H1 (cell line): ENCODE measurements around the gene OR52W1. TPM values are rescaled to one million over a fixed set of nuclear protein-coding genes. Genes with fewer than 3 reads are reported as not detected.

Source experiments
- CTCF ChIA-PET: fragments of 300-600 bp; sonication (Branson Sonifier 250); formaldehyde crosslinking; loops from one replicate; lab custom pipeline; 2021; ENCODE audit not compliant: partially characterized antibody; lab: Charles Lee
- POLR2A ChIA-PET: fragments of 300-600 bp; sonication (Branson Sonifier 250); formaldehyde crosslinking; loops from one replicate; lab custom pipeline; 2021; ENCODE audit warnings: inconsistent platforms; ENCODE audit not compliant: partially characterized antibody; lab: Charles Lee
- DNase-seq, 2 experiments: peaks; one replicate each; pipeline versions ENCODE4 v3.0.0 to v3.0.0-alpha.2; 2010 to 2022; ENCODE audit warnings: low spot score in 2 of 2, low read depth in 1 of 2, mixed read lengths in 1 of 2
- FAIRE-seq: peaks from 2 replicates; lab custom pipeline; 2011; peaks lifted over from hg19 to GRCh38; lab: Jason Lieb, UNC
- H2AFZ ChIP-seq: 2 replicates; pipeline ENCODE4 v1.8.1; 2012; ENCODE audit warnings: low read length, inconsistent platforms
- H2AK5ac ChIP-seq: 2 replicates; pipeline ENCODE4 v1.6.1; 2013; ENCODE audit warnings: low read depth, low read length
- H2BK120ac ChIP-seq: replicated peaks from 2 replicates; pipeline ENCODE3; 2013; ENCODE audit warnings: low read depth, low read length, inconsistent platforms
- H2BK12ac ChIP-seq: 2 replicates; pipeline ENCODE4 v1.6.1; 2013; ENCODE audit warnings: low read depth, low read length
- H2BK15ac ChIP-seq: 2 replicates; pipeline ENCODE4 v1.6.1; 2013; ENCODE audit warnings: low read length
- H2BK20ac ChIP-seq: 2 replicates; pipeline ENCODE4 v1.6.1; 2013; ENCODE audit warnings: low read length
- H2BK5ac ChIP-seq: 2 replicates; pipeline ENCODE4 v1.6.1; 2013; ENCODE audit warnings: low read depth, low read length
- H3K14ac ChIP-seq: 2 replicates; pipeline ENCODE4 v1.6.1; 2013; ENCODE audit warnings: inconsistent platforms; ENCODE audit not compliant: insufficient read length
- H3K18ac ChIP-seq: 2 replicates; pipeline ENCODE4 v1.6.1; 2013; ENCODE audit warnings: low read length; ENCODE audit errors: extremely low read depth
- H3K23ac ChIP-seq: 2 replicates; pipeline ENCODE4 v1.6.1; 2013; ENCODE audit warnings: inconsistent platforms; ENCODE audit not compliant: insufficient read length
- H3K23me2 ChIP-seq: 2 replicates; pipeline ENCODE4 v1.6.1; 2013; ENCODE audit warnings: low read depth, low read length
- H3K27ac ChIP-seq: 2 replicates; pipeline ENCODE4 v1.6.1; 2011; ENCODE audit warnings: low read depth, low read length, inconsistent platforms
- H3K27me3 ChIP-seq, 4 experiments: replicated peaks in 1 of 4; 1 replicate in 1 of 4; 2 replicates in 3 of 4; pipeline versions ENCODE4 v1.6.1 to v1.8.1; 2011 to 2013; ENCODE audit warnings: low read length in 3 of 4, mild to moderate bottlenecking in 3 of 4, inconsistent platforms in 2 of 4, mixed read lengths in 2 of 4, moderate library complexity in 1 of 4; ENCODE audit not compliant: control insufficient read depth in 3 of 4, insufficient read depth in 3 of 4; ENCODE audit errors: extremely low read depth in 1 of 4
- H3K36me3 ChIP-seq, 4 experiments: 2 replicates each; pipeline versions ENCODE4 v1.6.1 to v1.8.1; 2011 to 2013; ENCODE audit warnings: mild to moderate bottlenecking in 4 of 4, low read length in 3 of 4, moderate library complexity in 2 of 4, control low read depth in 1 of 4, inconsistent platforms in 1 of 4; ENCODE audit not compliant: insufficient read depth in 4 of 4, control insufficient read depth in 2 of 4
- H3K4ac ChIP-seq: replicated peaks from 2 replicates; pipeline ENCODE3; 2013; ENCODE audit warnings: low read length, low read depth, mixed read lengths, inconsistent platforms; ENCODE audit not compliant: insufficient read length
- H3K4me1 ChIP-seq, 4 experiments: replicated peaks in 1 of 4; 1 replicate in 1 of 4; 2 replicates in 3 of 4; pipeline versions ENCODE4 v1.6.1 to v1.8.1; 2011 to 2013; ENCODE audit warnings: low read length in 3 of 4, inconsistent platforms in 2 of 4, mixed read lengths in 1 of 4; ENCODE audit not compliant: insufficient read depth in 4 of 4, control insufficient read depth in 3 of 4
- H3K4me2 ChIP-seq, 2 experiments: 2 replicates each; pipeline versions ENCODE4 v1.6.1 to v1.8.1; 2011 to 2013; ENCODE audit warnings: low read depth in 2 of 2, low read length in 2 of 2, control low read depth in 1 of 2, inconsistent platforms in 1 of 2, mild to moderate bottlenecking in 1 of 2; ENCODE audit not compliant: insufficient read depth in 1 of 2
- H3K4me3 ChIP-seq, 4 experiments: fragments of 200-600, 300-600 bp in 1 of 4; sonication (generic), shearing (Covaris generic), sonication (Bioruptor Twin) in 1 of 4; 2 replicates each; pipeline versions ENCODE4 v1.5.1 to v1.8.1; 2011 to 2016; ENCODE audit warnings: low read length in 4 of 4, low read depth in 3 of 4, control low read depth in 2 of 4, inconsistent platforms in 2 of 4, mild to moderate bottlenecking in 2 of 4, mixed read lengths in 1 of 4, moderate library complexity in 1 of 4; ENCODE audit not compliant: insufficient read depth in 2 of 4; ENCODE audit errors: extremely low read depth in 1 of 4
- H3K56ac ChIP-seq: replicated peaks from 2 replicates; pipeline ENCODE3; 2013; ENCODE audit warnings: low read depth, mild to moderate bottlenecking, mixed read lengths, low read length, inconsistent platforms; ENCODE audit not compliant: insufficient read length
- H3K79me1 ChIP-seq: 2 replicates; pipeline ENCODE4 v1.6.1; 2013; ENCODE audit warnings: low read depth, low read length, control low read depth
- H3K79me2 ChIP-seq, 2 experiments: 2 replicates each; pipeline versions ENCODE4 v1.6.1 to v1.8.1; 2012 to 2013; ENCODE audit warnings: low read length in 2 of 2, mild to moderate bottlenecking in 2 of 2, inconsistent platforms in 1 of 2; ENCODE audit not compliant: insufficient read depth in 2 of 2, control insufficient read depth in 1 of 2
- H3K9ac ChIP-seq, 4 experiments: replicated peaks in 1 of 4; 1 replicate in 1 of 4; 2 replicates in 3 of 4; pipeline versions ENCODE4 v1.6.1 to v1.8.1; 2011 to 2013; ENCODE audit warnings: low read depth in 3 of 4, low read length in 3 of 4, control low read depth in 2 of 4, mild to moderate bottlenecking in 2 of 4, moderate library complexity in 2 of 4, inconsistent platforms in 1 of 4; ENCODE audit errors: extremely low read depth in 1 of 4
- H3K9me3 ChIP-seq, 2 experiments: 2 replicates each; pipeline versions ENCODE4 v1.6.1 to v1.8.1; 2012 to 2013; ENCODE audit warnings: mild to moderate bottlenecking in 2 of 2, moderate library complexity in 2 of 2, control low read depth in 1 of 2, inconsistent platforms in 1 of 2, low read depth in 1 of 2, low read length in 1 of 2, mixed read lengths in 1 of 2; ENCODE audit not compliant: insufficient read depth in 2 of 2
- H4K20me1 ChIP-seq, 2 experiments: replicated peaks in 1 of 2; 2 replicates each; pipeline versions ENCODE3 to v1.8.1; 2011 to 2013; ENCODE audit warnings: inconsistent platforms in 2 of 2, low read length in 2 of 2, mild to moderate bottlenecking in 1 of 2; ENCODE audit not compliant: insufficient read depth in 2 of 2, control insufficient read depth in 1 of 2
- H4K5ac ChIP-seq: 2 replicates; pipeline ENCODE4 v1.6.1; 2013; ENCODE audit warnings: low read length, low read depth, mixed read lengths, inconsistent platforms; ENCODE audit not compliant: insufficient read length
- H4K8ac ChIP-seq: 2 replicates; pipeline ENCODE4 v1.8.0; 2013; ENCODE audit warnings: mild to moderate bottlenecking, moderate library complexity, low read length, inconsistent platforms; ENCODE audit not compliant: insufficient read depth; ENCODE audit errors: extremely low read depth
- H4K91ac ChIP-seq: replicated peaks from 2 replicates; pipeline ENCODE3; 2013; ENCODE audit warnings: low read length, mixed read lengths, inconsistent platforms; ENCODE audit not compliant: insufficient read length
- FOSL1 ChIP-seq: IDR thresholded peaks from 2 replicates; pipeline ENCODE4 v1.6.1; 2011; ENCODE audit warnings: mild to moderate bottlenecking, low read depth, low read length, moderate library complexity; ENCODE audit not compliant: insufficient read depth
- SAP30 ChIP-seq: fragments of 300-600 bp; sonication (generic); IDR thresholded peaks from 2 replicates; pipeline ENCODE4 v1.7.1; 2012; ENCODE audit warnings: low read length, moderate library complexity, mild to moderate bottlenecking, inconsistent platforms; ENCODE audit not compliant: insufficient read depth, insufficient replicate concordance
- SP2 ChIP-seq: IDR thresholded peaks from 2 replicates; pipeline ENCODE4 v1.6.1; 2012; ENCODE audit warnings: mild to moderate bottlenecking, low read length, inconsistent platforms
- TBP ChIP-seq: IDR thresholded peaks from 2 replicates; pipeline ENCODE4 v1.6.1; 2011; ENCODE audit warnings: low read depth, low read length, improper control_type of control experiment
- WGBS, 2 experiments: shearing (Covaris generic) in 1 of 2; methylation state at CpG; one replicate each; pipeline versions ENCODE4 v1.1.6 to v1.1.7; 2013 to 2015; ENCODE audit warnings: low lambda C conversion rate in 2 of 2, mixed read lengths in 2 of 2, inconsistent platforms in 1 of 2, low coverage in 1 of 2, missing lambda C conversion rate in 1 of 2; ENCODE audit not compliant: insufficient replicate concordance in 2 of 2, insufficient coverage in 1 of 2, insufficient read length in 1 of 2; ENCODE audit errors: extremely low coverage in 1 of 2, missing lambda C conversion rate in 1 of 2; 5-methylcytosine and 5-hydroxymethylcytosine counted together
- polyA plus RNA-seq, 7 experiments: library from polyadenylated mRNA; depleted of rRNA in 3 of 7; stranded (reverse) in 5 of 7; unstranded in 2 of 7; fragments of >200 nt in 5 of 7; fragments of 200-250 nt in 2 of 7; gene quantifications; 1 replicate in 5 of 7; 2 replicates in 1 of 7; 4 replicates in 1 of 7; pipeline versions ENCODE4 v1.2.1 to v1.2.3, GENCODE V29; 2011 to 2013; ENCODE audit warnings: missing spikeins in 2 of 7, mixed read lengths in 2 of 7
- total RNA-seq: library from RNA; stranded (reverse); fragmentation: NEBNext Ultra II Directional; extraction: Animal tissue kit (Norgen Biotek cat#: 25700); gene quantifications from 2 replicates; pipeline ENCODE4 v1.2.1, GENCODE V29; 2021
- TF ChIP-seq, protein P1 (sequence below): IDR thresholded peaks from 2 replicates; pipeline ENCODE4 v1.6.1; 2012; ENCODE audit warnings: inconsistent platforms

Gene OR52W1
- total and polyA plus RNA-seq, 2 of the 8 experiments (the other 6 are each of a cell fraction or from before 2014, with no cell fraction given): not detected

DNA sequence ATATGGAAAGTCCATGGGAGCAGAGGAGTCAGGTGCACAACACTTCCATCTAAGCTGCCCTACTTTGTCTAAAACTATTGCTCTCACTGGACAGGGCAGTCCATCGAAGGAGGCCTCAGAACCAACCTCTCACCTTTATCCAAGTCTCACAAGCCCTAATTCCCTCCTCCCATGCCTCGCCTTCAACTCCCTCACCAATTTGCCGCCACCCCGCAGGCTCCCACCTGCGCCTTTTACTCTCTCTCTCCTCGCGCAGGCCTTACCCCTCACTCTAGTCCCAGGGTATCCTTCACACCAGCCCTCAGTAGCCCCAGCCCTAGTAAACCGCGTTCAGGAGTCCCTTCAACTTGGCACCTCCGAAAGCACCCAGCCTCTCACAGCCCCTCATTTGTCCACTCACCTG, 35.0 kb downstream of the OR52W1 start:
- Histone ChIP-seq H3K79me1 (peaks cover 2% of the 10 kb centered on the region; the same call in 1 of the 2 replicates), H3K9me3 (no peaks in the 10 kb centered on the region), H4K91ac (no peak overlapping the region), H3K56ac (peak overlapping the region; percentile 74), H4K8ac (peak overlapping the region; percentile 88; the same call in 1 of the 2 replicates), H3K36me3 (no peaks in the 10 kb centered on the region), H3K14ac (no peak overlapping the region), H4K5ac (no peak overlapping the region), H3K23me2 (peaks cover 9% of the 10 kb centered on the region), H4K20me1 (peaks cover 2 to 5% of the 10 kb centered on the region in 2 experiments), H3K4me3 (peak overlapping the region; percentile 88 to 98 (median 94)), H2BK12ac (no peak overlapping the region), H3K9ac (peak overlapping the region; percentile 64 to 87 (median 86)), H2BK15ac (no peak overlapping the region), H3K27ac (peak overlapping the region; percentile 61), H2BK20ac (no peak overlapping the region), H2AK5ac (no peak overlapping the region), H2BK120ac (no peak overlapping the region), H3K4me2 (peak overlapping the region; percentile 81 to 94), H3K27me3 (0 out of 7 replicates have a peak, but pooled peaks cover 0 to 2% (median 0%) of the 10 kb centered on the region in 4 experiments), H2BK5ac (no peak overlapping the region), H3K18ac (no peak overlapping the region), H3K23ac (no peak overlapping the region), H3K79me2 (peaks cover 3 to 47% of the 10 kb centered on the region in 2 experiments; a peak in 3 of 4 replicates), H2AFZ (peak overlapping the region; percentile 90; the same call in 1 of the 2 replicates), H3K4me1 (peaks cover 0 to 5% (median 2%) of the 10 kb centered on the region in 4 experiments; a peak in 2 of 7 replicates), H3K4ac (no peak overlapping the region)
- POLR2A ChIA-PET: interaction anchor here (0.6 to 1.3 kb wide), 5 partner anchors 8 to 765 kb away, joined by 3 to 4 read pairs (median 3); partner anchors contain the start of gene CAVIN3
- no peak for FAIRE-seq
- TF ChIP-seq SP2: no peak
- no peak for TF ChIP-seq FOSL1
- TF ChIP-seq SAP30: no peak
- TF ChIP-seq TBP: no peak
- TF ChIP-seq, protein P1, sequence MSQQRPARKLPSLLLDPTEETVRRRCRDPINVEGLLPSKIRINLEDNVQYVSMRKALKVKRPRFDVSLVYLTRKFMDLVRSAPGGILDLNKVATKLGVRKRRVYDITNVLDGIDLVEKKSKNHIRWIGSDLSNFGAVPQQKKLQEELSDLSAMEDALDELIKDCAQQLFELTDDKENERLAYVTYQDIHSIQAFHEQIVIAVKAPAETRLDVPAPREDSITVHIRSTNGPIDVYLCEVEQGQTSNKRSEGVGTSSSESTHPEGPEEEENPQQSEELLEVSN: peak; percentile 63
- 3% methylated on average over 10 of the region's 10 CpGs; no CpG with 5 or more reads in 1 of the 2 experiments for WGBS, 2 experiments
- CTCF ChIA-PET: interaction anchor here (0.9 to 7.1 kb wide), 8 partner anchors 17 to 242 kb away, joined by 3 to 51 read pairs (median 4); partner anchors contain the start of gene CCKBR
- no peak for DNase-seq
